ENCODE measurements around the gene CPT1B.
"Not testable (repeated sequence)": the region's sequence is repeated elsewhere in the genome, so short reads cannot be mapped to it uniquely, and the experiment has no call there.

Gene CPT1B

GRCh38 chr22:50608996-50609395 is 30.8 kb upstream of the CPT1B start:
- no peak for TF ChIP-seq CTCF (IDR thresholded peaks at IDR 0.05; ENCODE audit: insufficient read depth, low read depth, low read length, missing control alignments)
- DNase-seq (ENCODE audit: low read depth): no peak
- H3K4me3 ChIP-seq (ENCODE audit: low read depth, low read length): no peak overlapping the region

- not testable (repeated sequence) for H3K4me3 ChIP-seq (ENCODE audit: low read depth, low read length); DNase-seq (ENCODE audit: low read depth)
Measured at GRCh38 chr22:50608058-50608840, 30.0 kb upstream of the CPT1B start.

- no peak for DNase-seq (ENCODE audit: low read depth)
- no peak overlapping the region for H3K4me3 ChIP-seq (ENCODE audit: low read depth, low read length)
- TF ChIP-seq CTCF (IDR thresholded peaks at IDR 0.05; ENCODE audit: insufficient read depth, low read depth, low read length, missing control alignments): no peak
Measured at GRCh38 chr22:50607659-50608020, 29.4 kb upstream of the CPT1B start.

GRCh38 chr22:50606946-50607658 is 28.9 kb upstream of the CPT1B start:
- no peak overlapping the region for H3K4me3 ChIP-seq (ENCODE audit: low read depth, low read length)
- TF ChIP-seq CTCF (IDR thresholded peaks at IDR 0.05; ENCODE audit: insufficient read depth, low read depth, low read length, missing control alignments): no peak
- DNase-seq (ENCODE audit: low read depth): no peak

- DNase-seq (ENCODE audit: low read depth): no peak
- TF ChIP-seq CTCF (IDR thresholded peaks at IDR 0.05; ENCODE audit: insufficient read depth, low read depth, low read length, missing control alignments): peak; percentile 10
- no peak overlapping the region for H3K4me3 ChIP-seq (ENCODE audit: low read depth, low read length)
Measured at GRCh38 chr22:50606165-50606945, 28.1 kb upstream of the CPT1B start.

GRCh38 chr22:50605613-50606074 is 27.4 kb upstream of the CPT1B start:
- no peak for TF ChIP-seq CTCF (IDR thresholded peaks at IDR 0.05; ENCODE audit: insufficient read depth, low read depth, low read length, missing control alignments)
- H3K4me3 ChIP-seq (ENCODE audit: low read depth, low read length): no peak overlapping the region
- no peak for DNase-seq (ENCODE audit: low read depth)

GRCh38 chr22:50605002-50605612 is 26.9 kb upstream of the CPT1B start:
- no peak overlapping the region for H3K4me3 ChIP-seq (ENCODE audit: low read depth, low read length)
- TF ChIP-seq CTCF (IDR thresholded peaks at IDR 0.05; ENCODE audit: insufficient read depth, low read depth, low read length, missing control alignments): no peak
- DNase-seq (ENCODE audit: low read depth): no peak
